Caco-2 (cell line): ENCODE results near the gene ALKBH6. TPM values are rescaled to one million over a fixed set of nuclear protein-coding genes. Genes with fewer than 3 reads are reported as not detected.
A peak's percentile ranks its signal among the peaks of the same experiment; 100 is the strongest.
"Not testable (repeated sequence)": the region's sequence is repeated elsewhere in the genome, so short reads cannot be mapped to it uniquely, and the experiment has no call there.

Experiments
- BruUV-seq: library from RNA; stranded (reverse); fragments of 400-500 nt; replicated peaks from 2 replicates; lab custom pipeline; 2021; lab: Mats Ljungman, UMichigan
- CTCF ChIA-PET: fragments of 300-600 bp; sonication (Branson Sonifier 250); formaldehyde crosslinking; loops from one replicate; lab custom pipeline; 2022; ENCODE audit warnings: antibody characterized with exemption; lab: Charles Lee
- POLR2A ChIA-PET: fragments of 300-600 bp; sonication (Branson Sonifier 250); formaldehyde crosslinking; loops from one replicate; lab custom pipeline; 2022; ENCODE audit warnings: antibody characterized with exemption; lab: Charles Lee
- DNase-seq, 2 experiments: peaks; one replicate each; pipeline versions ENCODE4 v3.0.0 to v3.0.0-alpha.2; 2020 to 2022
- H3K27me3 ChIP-seq: replicated peaks from 2 replicates; pipeline ENCODE4 v1.6.0; 2011; ENCODE audit warnings: low read length; ENCODE audit not compliant: control insufficient read depth, insufficient read depth
- H3K36me3 ChIP-seq: 2 replicates; pipeline ENCODE4 v1.5.1; 2011; ENCODE audit warnings: low read length; ENCODE audit not compliant: control insufficient read depth, insufficient read depth
- H3K4me1 ChIP-seq: fragments of 250-450 bp; sonication (Bioruptor Pico); 2 replicates; pipeline ENCODE4 v1.5.1; 2020; ENCODE audit warnings: mild to moderate bottlenecking
- H3K4me3 ChIP-seq: 2 replicates; pipeline ENCODE4 v1.5.1; 2011; ENCODE audit warnings: low read depth, mild to moderate bottlenecking, control low read depth, low read length
- H3K9me3 ChIP-seq: fragments of 250-450 bp; sonication (Bioruptor Pico); 2 replicates; pipeline ENCODE4 v1.5.1; 2020; ENCODE audit warnings: mild to moderate bottlenecking, moderate library complexity
- H3K27ac Mint-ChIP-seq: one replicate; pipeline ENCODE4 v1.8.0; 2022; ENCODE audit warnings: mixed read lengths; ENCODE audit not compliant: unreplicated experiment
- H3K27me3 Mint-ChIP-seq: one replicate; pipeline ENCODE4 v1.8.0; 2022; ENCODE audit warnings: mixed read lengths; ENCODE audit not compliant: insufficient read depth, unreplicated experiment
- H3K36me3 Mint-ChIP-seq: one replicate; pipeline ENCODE4 v1.8.0; 2022; ENCODE audit warnings: mild to moderate bottlenecking, mixed read lengths; ENCODE audit not compliant: insufficient read depth, unreplicated experiment
- H3K4me1 Mint-ChIP-seq: one replicate; pipeline ENCODE4 v1.8.0; 2022; ENCODE audit warnings: low read depth, mixed read lengths; ENCODE audit not compliant: unreplicated experiment
- H3K4me3 Mint-ChIP-seq: one replicate; pipeline ENCODE4 v1.8.0; 2022; ENCODE audit warnings: mild to moderate bottlenecking, moderate library complexity, mixed read lengths; ENCODE audit not compliant: unreplicated experiment
- H3K9me3 Mint-ChIP-seq: one replicate; pipeline ENCODE4 v1.8.0; 2022; ENCODE audit warnings: mixed read lengths; ENCODE audit not compliant: unreplicated experiment
- CTCF ChIP-seq, 2 experiments: fragments of 200-600 bp in 1 of 2; IDR thresholded peaks; 1 replicate in 1 of 2; 2 replicates in 1 of 2; pipeline versions ENCODE4 v1.5.1 to v1.8.0; 2011 to 2022; ENCODE audit warnings: antibody characterized with exemption in 1 of 2, control low read depth in 1 of 2, inconsistent platforms in 1 of 2, low read depth in 1 of 2, low read length in 1 of 2, mild to moderate bottlenecking in 1 of 2, moderate library complexity in 1 of 2; ENCODE audit not compliant: insufficient read depth in 1 of 2, severe bottlenecking in 1 of 2, unreplicated experiment in 1 of 2
- intact Hi-C: fragments of 100-400 bp; cut with micrococcal nuclease; formaldehyde crosslinking; loops from one replicate; pipeline ENCODE4 v1.10.0; 2022; ENCODE audit not compliant: unreplicated experiment
- total RNA-seq: library from RNA; stranded (reverse); gene quantifications from 2 replicates; pipeline ENCODE4 v1.2.3, GENCODE V29; 2022

The ALKBH6 gene
- total RNA-seq, 1 experiment from 2014 or later, result 29.4 TPM

GRCh38 chr19:35986111-35986510, 27.9 kb downstream of the ALKBH6 start:
- Mint-ChIP-seq H3K9me3 (no peaks in the 10 kb centered on the region), H3K27me3 (peaks cover 17% of the 10 kb centered on the region), H3K27ac (no peak overlapping the region), H3K4me1 (no peaks in the 10 kb centered on the region), H3K4me3 (peak overlapping the region; percentile 66), H3K36me3 (peaks cover 6% of the 10 kb centered on the region)
- Histone ChIP-seq H3K4me3 (no peak overlapping the region), H3K36me3 (no peaks in the 10 kb centered on the region), H3K4me1 (no peaks in the 10 kb centered on the region), H3K27me3 (peaks cover 2% of the 10 kb centered on the region), H3K9me3 (peaks cover 8% of the 10 kb centered on the region; the same call in 1 of the 2 replicates)
- DNase-seq, result no peak
- intact Hi-C loops, result no loop called here
- TF ChIP-seq CTCF (IDR thresholded peaks at IDR 0.05; ENCODE audit: insufficient read depth in 1 of 2, low read depth in 1 of 2, low read length in 1 of 2, severe bottlenecking in 1 of 2, unreplicated experiment in 1 of 2), result no peak
- BruUV-seq, result no TSS peak
- ChIA-PET CTCF (interaction anchor here (0.6 to 0.7 kb wide), 2 partner anchors 96 to 187 kb away, joined by 3 to 4 read pairs; no protein-coding TSS in a partner anchor), POLR2A (no interaction called here)

GRCh38 chr19:35983177-35983576, 30.8 kb downstream of the ALKBH6 start:
- no peaks in the 10 kb centered on the region for H3K4me1 Mint-ChIP-seq
- H3K27me3 Mint-ChIP-seq, result peaks cover 22% of the 10 kb centered on the region

GRCh38 chr19:35980997-35981396, 33.0 kb downstream of the ALKBH6 start:
- DNase-seq, H3K9me3 ChIP-seq, intact Hi-C loops, H3K27me3 ChIP-seq, H3K4me1 Mint-ChIP-seq, H3K4me3 Mint-ChIP-seq, H3K9me3 Mint-ChIP-seq, H3K36me3 Mint-ChIP-seq, H3K4me1 ChIP-seq, H3K4me3 ChIP-seq, H3K36me3 ChIP-seq, BruUV-seq, H3K27ac Mint-ChIP-seq, POLR2A ChIA-PET: not testable (repeated sequence)
- CTCF ChIA-PET, result interaction anchor here (0.7 kb wide), 1 partner anchor 13 kb away, joined by 7 read pairs; no protein-coding TSS in a partner anchor
- H3K27me3 Mint-ChIP-seq, result peaks cover 23% of the 10 kb centered on the region

More at GRCh38 chr19:35983177-35983576, 30.8 kb downstream of the ALKBH6 start:
- Mint-ChIP-seq H3K9me3 (no peaks in the 10 kb centered on the region), H3K27ac (no peak overlapping the region), H3K4me3 (no peak overlapping the region), H3K36me3 (no peaks in the 10 kb centered on the region)
- no peak for DNase-seq
- CTCF ChIA-PET, result no interaction called here
- Histone ChIP-seq H3K4me3 (no peak overlapping the region), H3K4me1 (no peaks in the 10 kb centered on the region), H3K9me3 (no peaks in the 10 kb centered on the region), H3K36me3 (no peaks in the 10 kb centered on the region), H3K27me3 (peaks cover 2% of the 10 kb centered on the region)
- no peak for TF ChIP-seq CTCF (IDR thresholded peaks at IDR 0.05; ENCODE audit: insufficient read depth in 1 of 2, low read depth in 1 of 2, low read length in 1 of 2, severe bottlenecking in 1 of 2, unreplicated experiment in 1 of 2)
- BruUV-seq, result no TSS peak
- POLR2A ChIA-PET, result no interaction called here
- intact Hi-C loops, result no loop called here
